Measurements from ENCODE around the gene C1orf105.

The C1orf105 gene

DNA sequence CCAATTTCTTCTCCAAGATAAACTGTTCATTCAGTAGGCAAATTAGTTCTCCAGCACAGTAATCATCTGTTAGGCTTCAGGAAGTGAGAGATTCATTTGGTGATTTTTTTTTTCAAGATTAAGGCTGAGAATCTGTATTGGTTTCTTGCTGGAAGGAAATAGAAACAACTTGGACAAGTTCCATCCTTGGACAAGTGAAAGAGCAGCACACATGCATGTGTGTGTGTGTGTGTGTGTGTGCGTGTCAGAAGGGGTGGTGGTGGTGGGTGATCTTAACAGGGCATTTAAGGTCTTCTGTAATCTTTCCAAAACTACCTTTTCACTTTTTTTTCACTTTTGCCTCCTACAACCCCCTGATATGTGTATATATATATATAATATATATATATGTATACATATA lies 96.6 kb downstream of the C1orf105 start:
- in situ Hi-C loops (cut with MboI; ENCODE audit: low sequenced_read_pairs) = no loop called here

- in situ Hi-C loops (cut with MboI; ENCODE audit: low sequenced_read_pairs) = no loop called here
These were observed 97.1 kb downstream of the C1orf105 start for GRCh38 chr1:172517545-172517944.

Measured in HL-60/S4 treated with retinoic acid at 250 ng/mL for 4 days and 3 days (cell line).